Esophagus squamous epithelium (tissue), 4 donors: ENCODE data around the gene SATB2.

Experiments used
- CTCF ChIP-seq, 6 experiments: fragments of 450-650 bp in 4 of 6; fragments of 200-600 bp in 2 of 6; sonication (generic) in 2 of 6; IDR thresholded peaks; one replicate each; pipeline ENCODE4 v1.5.1; 2016 to 2019; ENCODE audit warnings: antibody characterized with exemption in 6 of 6, mild to moderate bottlenecking in 4 of 6, moderate library complexity in 4 of 6
- POLR2A ChIP-seq, 4 donors: fragments of 450-650 bp; IDR thresholded peaks; one replicate each; pipeline ENCODE4 v1.6.1; 2017; ENCODE audit warnings: antibody characterized with exemption in 4 of 4, mild to moderate bottlenecking in 4 of 4, moderate library complexity in 3 of 4

GRCh38 chr2:199257261-199258224 lies 200.2 kb downstream of the SATB2 start:
- TF ChIP-seq POLR2A (IDR thresholded peaks at IDR 0.05) (no peak), CTCF (IDR thresholded peaks at IDR 0.05) (no peak)
